Upper lobe of right lung (tissue), 1 donor: ENCODE results near the gene MYBPH. TPM values are rescaled to one million over a fixed set of nuclear protein-coding genes. Genes with fewer than 3 reads are reported as not detected.

Experiments
- ATAC-seq: fragments of 200-7000 bp; cut with Tn5 transposase; one replicate; pipeline ENCODE4 v1.9.1; 2020; ENCODE audit warnings: mild to moderate bottlenecking, moderate library complexity
- DNase-seq: peaks from one replicate; pipeline ENCODE4 v3.0.0-alpha.2; 2020
- H3K27ac ChIP-seq: fragments of 200-600 bp; one replicate; pipeline ENCODE4 v1.8.0; 2022
- H3K27me3 ChIP-seq: fragments of 200-600 bp; one replicate; pipeline ENCODE4 v1.8.0; 2022; ENCODE audit warnings: mild to moderate bottlenecking
- H3K36me3 ChIP-seq: fragments of 200-600 bp; one replicate; pipeline ENCODE4 v1.8.0; 2022
- H3K4me1 ChIP-seq: fragments of 200-600 bp; one replicate; pipeline ENCODE4 v1.8.0; 2022
- H3K4me3 ChIP-seq: fragments of 200-600 bp; one replicate; pipeline ENCODE4 v1.8.0; 2022; ENCODE audit warnings: mild to moderate bottlenecking
- H3K9me3 ChIP-seq: fragments of 200-600 bp; one replicate; pipeline ENCODE4 v1.8.0; 2022
- CTCF ChIP-seq: fragments of 200-600 bp; IDR thresholded peaks from one replicate; pipeline ENCODE4 v1.8.0; 2022; ENCODE audit warnings: antibody characterized with exemption
- intact Hi-C: fragments of 100-400 bp; cut with DNase I; formaldehyde crosslinking; loops from one replicate; pipeline ENCODE4 v1.11.0; 2022
- total RNA-seq: library from RNA; stranded (reverse); fragmentation: NEBNext Ultra II Directional; extraction: Animal tissue kit (Norgen Biotek cat#: 25700); gene quantifications from one replicate; pipeline ENCODE4 v1.2.1, GENCODE V29; 2021
- donor health status: DM: no; HTN: yes; CAD: no; lungs with severe emphysema.

The MYBPH gene
- total RNA-seq, 1 donor from 2014 or later, result not detected

- H3K9me3 ChIP-seq, result no peaks in the 10 kb centered on the region
- intact Hi-C loops, result no loop called here
Observed at GRCh38 chr1:203199816-203200571, 24.4 kb upstream of the MYBPH start.

GRCh38 chr1:203199481-203199815 lies 23.8 kb upstream of the MYBPH start:
- peak overlapping the region; percentile 20 for H3K27ac ChIP-seq
- TF ChIP-seq CTCF, result no peak

More at GRCh38 chr1:203199816-203200571, 24.4 kb upstream of the MYBPH start:
- ATAC-seq (peak; percentile 83), DNase-seq (peak; percentile 65)
- Histone ChIP-seq H3K4me3 (no peak overlapping the region), H3K27ac (peak overlapping the region; percentile 20), H3K27me3 (no peaks in the 10 kb centered on the region), H3K36me3 (no peaks in the 10 kb centered on the region), H3K4me1 (peaks cover 33% of the 10 kb centered on the region)
- TF ChIP-seq CTCF, result no peak

GRCh38 chr1:203199002-203199401 lies 23.4 kb upstream of the MYBPH start:
- no peak for ATAC-seq
- TF ChIP-seq CTCF, result no peak
- intact Hi-C loops, result no loop called here
- no peak for DNase-seq
- no peaks in the 10 kb centered on the region for H3K36me3 ChIP-seq
- peak overlapping the region; percentile 20 for H3K27ac ChIP-seq
- no peaks in the 10 kb centered on the region for H3K9me3 ChIP-seq
- H3K4me1 ChIP-seq, result peaks cover 33% of the 10 kb centered on the region
- H3K27me3 ChIP-seq, result no peaks in the 10 kb centered on the region
- H3K4me3 ChIP-seq, result no peak overlapping the region

More at GRCh38 chr1:203199481-203199815, 23.8 kb upstream of the MYBPH start:
- Histone ChIP-seq H3K36me3 (no peaks in the 10 kb centered on the region), H3K4me3 (no peak overlapping the region), H3K27me3 (no peaks in the 10 kb centered on the region), H3K9me3 (no peaks in the 10 kb centered on the region), H3K4me1 (peaks cover 33% of the 10 kb centered on the region)
- ATAC-seq (no peak), DNase-seq (peak; percentile 35)
- intact Hi-C loops, result no loop called here

- no peaks in the 10 kb centered on the region for H3K36me3 ChIP-seq
- no peak overlapping the region for H3K27ac ChIP-seq
- no peak overlapping the region for H3K4me3 ChIP-seq
- no peak for TF ChIP-seq CTCF
- intact Hi-C loops, result no loop called here
- DNase-seq (peak; percentile 39), ATAC-seq (no peak)
- H3K4me1 ChIP-seq, result peaks cover 28% of the 10 kb centered on the region
- H3K9me3 ChIP-seq, result no peaks in the 10 kb centered on the region
- no peaks in the 10 kb centered on the region for H3K27me3 ChIP-seq
Observed at GRCh38 chr1:203197625-203198024, 22.0 kb upstream of the MYBPH start.

GRCh38 chr1:203196371-203196770 lies 20.7 kb upstream of the MYBPH start:
- H3K36me3 ChIP-seq, result no peaks in the 10 kb centered on the region
- no peaks in the 10 kb centered on the region for H3K9me3 ChIP-seq
- H3K4me3 ChIP-seq, result no peak overlapping the region
- H3K27me3 ChIP-seq, result no peaks in the 10 kb centered on the region
- DNase-seq (peak; percentile 40), ATAC-seq (no peak)
- TF ChIP-seq CTCF, result no peak
- peaks cover 24% of the 10 kb centered on the region for H3K4me1 ChIP-seq
- intact Hi-C loops, result no loop called here
- H3K27ac ChIP-seq, result no peak overlapping the region
